T follicular helper cell (primary cell): ENCODE results near the gene DTX1.

Source experiments
- DNase-seq: peaks from one replicate; pipeline ENCODE4 v3.0.0-alpha.2; 2020; ENCODE audit warnings: low read depth

The DTX1 gene

DNA sequence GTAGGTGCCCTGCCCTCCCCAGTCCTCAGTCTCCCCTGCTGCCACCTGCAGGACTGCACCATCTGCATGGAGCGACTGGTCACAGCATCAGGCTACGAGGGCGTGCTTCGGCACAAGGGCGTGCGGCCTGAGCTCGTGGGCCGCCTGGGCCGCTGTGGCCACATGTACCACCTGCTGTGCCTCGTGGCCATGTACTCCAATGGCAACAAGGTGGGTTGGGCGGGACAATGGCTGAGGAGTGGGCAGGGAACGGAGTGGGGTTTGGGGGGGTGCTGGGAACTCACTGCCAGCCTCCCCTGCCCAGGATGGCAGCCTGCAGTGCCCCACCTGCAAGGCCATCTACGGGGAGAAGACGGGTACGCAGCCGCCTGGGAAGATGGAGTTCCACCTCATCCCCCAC is 38.2 kb downstream of the DTX1 start:
- no peak for DNase-seq

DNA sequence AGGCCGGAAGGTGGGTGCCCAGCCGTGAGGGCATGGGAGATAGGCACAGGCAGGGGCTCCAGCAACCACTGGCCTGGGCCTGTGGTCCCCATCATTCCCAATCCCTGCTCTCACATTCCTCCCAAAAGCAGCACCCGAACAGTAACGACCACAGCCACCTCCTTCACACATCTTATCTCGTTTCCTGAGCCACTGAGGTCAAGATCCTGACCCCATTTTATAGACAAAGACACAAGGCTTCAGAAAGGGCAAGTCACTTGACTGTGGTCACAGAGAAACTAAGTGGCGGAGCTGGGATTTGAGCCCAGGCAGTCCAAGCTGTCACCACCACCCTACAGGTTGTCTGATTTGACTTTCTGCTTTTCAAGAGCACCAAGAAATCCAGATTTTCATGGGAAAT is 38.9 kb downstream of the DTX1 start:
- DNase-seq = no peak

DNA sequence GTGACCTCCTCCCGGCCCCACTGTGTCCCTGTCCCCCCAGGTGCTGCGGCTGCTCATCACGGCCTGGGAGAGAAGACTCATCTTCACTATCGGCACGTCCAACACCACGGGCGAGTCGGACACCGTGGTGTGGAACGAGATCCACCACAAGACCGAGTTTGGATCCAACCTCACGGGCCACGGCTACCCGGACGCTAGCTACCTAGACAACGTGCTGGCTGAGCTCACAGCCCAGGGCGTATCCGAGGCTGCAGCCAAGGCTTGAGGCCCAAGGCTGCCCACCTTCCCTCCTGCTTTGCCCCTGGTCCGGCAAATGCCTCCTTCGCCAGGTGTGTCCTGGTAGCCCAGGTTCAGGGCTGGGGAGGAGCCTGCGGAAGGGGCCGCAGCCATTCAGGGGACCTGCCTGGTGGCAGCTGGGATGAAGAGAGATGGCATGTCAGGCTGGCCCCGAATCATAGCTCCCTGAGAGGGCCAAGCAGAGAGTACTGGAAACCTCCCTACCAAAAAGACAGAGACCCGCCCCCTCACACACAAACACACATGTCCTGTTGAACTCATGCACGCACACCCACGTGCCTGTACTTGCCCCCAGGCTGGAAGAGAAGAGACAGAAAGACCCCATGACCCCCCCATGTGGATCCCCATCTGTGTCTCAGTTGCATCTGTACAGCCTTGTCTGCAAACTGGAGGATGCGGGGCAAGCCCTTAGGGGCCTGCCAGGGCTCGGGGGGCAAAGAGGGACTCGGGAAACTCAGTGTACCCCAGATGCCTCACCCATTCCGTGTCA is 40.3 kb downstream of the DTX1 start:
- DNase-seq = no peak

DNA sequence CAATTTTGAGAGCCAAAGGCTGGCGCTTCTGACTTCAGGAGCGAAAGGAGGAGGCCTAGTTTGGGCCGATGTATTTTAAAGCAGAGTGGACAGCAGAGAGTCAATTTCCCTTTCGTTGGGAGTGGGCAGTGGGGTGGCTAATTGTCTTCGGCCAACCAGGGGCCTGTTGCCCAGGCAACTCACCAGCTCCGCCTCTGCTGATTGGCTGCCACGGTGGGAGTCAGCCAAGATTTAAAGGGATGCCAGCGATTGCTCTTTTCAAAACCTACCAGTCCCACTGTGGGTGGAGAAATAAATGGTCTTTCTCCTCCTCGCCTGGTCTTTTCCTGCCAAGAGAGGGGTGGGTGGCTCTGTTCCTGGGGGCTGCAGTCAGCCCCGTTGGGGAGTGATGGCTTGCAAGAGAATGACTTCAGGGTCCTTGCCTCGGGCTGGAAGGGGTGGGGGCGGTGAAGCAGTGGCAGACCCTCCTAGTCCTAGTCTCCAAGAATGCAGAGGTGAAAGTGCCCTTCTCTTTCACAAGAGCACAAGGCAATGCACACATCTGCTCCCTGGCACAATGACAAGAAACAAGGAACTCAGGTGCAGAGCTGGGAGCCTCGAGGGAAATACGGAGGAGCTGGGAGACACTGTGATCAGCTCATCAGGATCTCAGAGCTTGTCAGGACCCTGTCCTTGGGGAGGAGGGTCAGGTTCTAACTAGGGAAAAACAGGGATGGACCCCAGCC is 41.3 kb downstream of the DTX1 start:
- no peak for DNase-seq

DNA sequence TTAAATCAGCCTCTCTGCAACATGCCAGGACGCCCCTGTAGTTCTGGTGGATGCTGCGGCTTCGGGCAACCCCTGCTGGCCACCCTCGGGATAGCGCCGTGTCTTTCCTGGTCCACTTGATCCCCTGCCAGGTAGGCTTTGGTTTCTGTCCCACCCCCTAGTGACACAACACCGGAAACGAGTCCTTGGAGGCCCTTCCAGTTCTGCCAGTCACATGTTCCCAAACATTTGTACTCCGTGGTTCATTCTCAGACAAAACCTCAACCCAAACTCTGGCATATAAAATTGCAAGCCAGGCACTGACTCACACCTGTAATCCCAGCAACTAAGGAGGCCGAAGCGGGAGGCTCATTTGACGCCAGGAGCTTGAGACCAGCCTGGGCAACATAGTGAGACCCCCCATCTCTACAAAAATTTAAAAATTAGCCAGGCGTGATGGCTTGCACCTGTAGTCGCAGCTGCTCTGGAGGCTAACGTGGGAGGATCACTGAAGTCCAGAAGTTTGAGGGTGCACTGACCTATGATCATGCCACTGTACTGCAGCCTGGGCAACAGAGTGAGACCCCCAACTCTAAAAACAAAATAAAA is 42.0 kb downstream of the DTX1 start:
- DNase-seq = peak; percentile 61

DNA sequence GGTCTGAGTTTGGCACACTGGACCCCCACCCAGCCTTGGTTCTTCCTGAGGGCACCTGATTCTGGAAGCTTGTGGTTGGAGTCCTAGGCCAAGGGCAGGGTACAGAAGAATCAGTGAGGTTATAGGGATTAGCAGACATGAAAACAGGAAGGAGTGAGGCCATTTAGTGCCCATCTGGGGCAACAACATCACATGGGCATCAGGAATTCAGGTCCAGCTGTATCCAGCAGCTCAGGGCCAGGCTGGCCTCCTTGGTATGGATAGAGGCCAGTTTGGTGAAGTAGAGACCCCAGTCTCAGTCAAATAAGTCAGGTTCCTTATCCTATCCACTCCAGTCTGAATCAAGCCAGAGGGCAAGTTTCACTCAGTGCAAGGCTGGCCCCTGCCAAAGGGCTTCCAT is 42.8 kb downstream of the DTX1 start:
- no peak for DNase-seq

DNA sequence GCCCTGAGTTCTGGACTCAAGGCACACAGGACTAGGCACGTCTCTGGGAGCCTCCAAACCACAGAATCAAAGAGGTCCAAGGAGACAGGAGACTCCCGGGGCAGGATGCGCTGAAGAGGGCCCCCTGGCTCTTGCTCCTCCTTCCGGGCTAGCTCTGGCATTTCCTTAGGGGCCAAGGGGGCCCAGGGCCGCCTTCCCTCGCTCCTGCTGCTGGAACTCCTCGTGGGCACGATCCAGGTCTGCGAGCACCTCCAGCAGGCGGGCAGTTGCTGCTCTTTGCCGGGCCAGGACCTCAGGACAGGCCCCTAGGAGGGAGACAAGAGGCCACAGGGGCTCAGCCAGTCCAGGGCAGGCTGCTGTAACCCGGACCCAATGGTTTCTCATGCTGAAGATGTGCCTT is 43.2 kb downstream of the DTX1 start:
- DNase-seq = no peak

DNA sequence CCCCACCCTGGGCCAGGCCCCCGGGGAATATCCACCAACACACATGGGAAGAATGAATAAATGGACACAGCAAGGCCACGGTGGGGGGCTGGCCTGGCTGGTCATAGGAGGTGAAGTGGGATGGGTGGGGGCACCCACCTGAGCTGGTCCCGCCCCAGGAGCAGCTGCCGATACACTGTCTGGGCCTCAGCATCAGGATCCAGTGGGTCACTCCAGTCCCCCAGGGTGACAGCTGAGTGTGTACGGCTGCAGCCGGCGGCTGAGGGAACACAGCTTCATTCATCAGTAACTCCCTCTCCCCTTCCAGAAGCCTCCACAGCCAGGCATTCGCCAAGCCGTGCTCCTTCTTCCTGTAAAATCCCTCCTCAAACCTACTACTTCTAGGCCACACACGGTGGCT is 45.2 kb downstream of the DTX1 start:
- DNase-seq = no peak

DNA sequence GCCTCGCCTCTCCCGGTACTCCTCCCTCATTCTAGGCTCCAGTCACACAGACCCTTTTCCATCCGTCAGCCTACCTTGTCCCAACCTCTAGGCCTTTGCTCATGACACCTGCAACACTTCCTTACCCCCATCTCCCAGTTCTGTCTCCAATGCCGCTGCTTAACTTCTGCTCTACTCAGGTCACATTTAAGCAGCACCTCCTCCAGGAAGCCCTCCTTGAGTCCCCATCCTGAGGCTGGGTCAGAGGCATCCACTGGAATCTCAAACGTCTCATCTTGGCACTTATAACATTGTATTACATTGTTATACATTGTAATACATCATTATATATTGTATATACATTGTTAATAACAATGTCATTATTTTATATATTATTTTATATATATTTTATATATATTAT is 46.3 kb downstream of the DTX1 start:
- DNase-seq = no peak

DNA sequence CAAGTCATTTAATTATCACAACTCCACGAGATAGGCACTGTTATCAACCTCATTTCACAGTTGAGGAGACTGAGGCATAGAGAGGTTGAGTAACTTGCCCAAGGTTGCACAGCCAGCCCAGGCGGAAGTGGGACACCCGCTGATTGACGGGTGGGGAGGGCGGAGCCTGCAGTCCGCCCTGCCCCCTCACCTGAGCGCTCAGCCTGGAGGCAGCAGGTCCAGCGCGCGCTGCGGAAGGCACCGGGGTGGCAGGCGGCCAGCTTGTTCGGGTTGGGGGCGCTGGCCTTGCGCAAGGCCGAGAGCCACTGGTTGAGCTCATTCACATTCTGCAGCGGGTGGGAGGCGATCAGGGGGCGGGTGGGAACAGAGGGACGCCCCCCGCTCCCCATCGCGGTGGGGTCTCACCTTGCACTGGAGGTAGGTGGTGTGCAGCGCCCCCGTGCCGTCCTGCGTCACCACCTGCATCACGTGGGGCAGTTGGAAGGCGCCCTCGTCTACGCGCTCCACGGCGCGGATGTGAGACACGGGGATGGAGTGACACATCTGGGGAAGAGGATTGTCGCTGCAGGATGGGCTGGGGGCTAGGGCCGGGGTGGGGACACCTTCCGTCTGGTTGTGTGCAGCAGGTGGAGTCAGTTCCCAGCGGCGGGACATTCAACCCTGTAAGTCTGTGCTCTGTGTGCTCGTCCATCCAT is 47.4 kb downstream of the DTX1 start:
- DNase-seq = peak; percentile 69

DNA sequence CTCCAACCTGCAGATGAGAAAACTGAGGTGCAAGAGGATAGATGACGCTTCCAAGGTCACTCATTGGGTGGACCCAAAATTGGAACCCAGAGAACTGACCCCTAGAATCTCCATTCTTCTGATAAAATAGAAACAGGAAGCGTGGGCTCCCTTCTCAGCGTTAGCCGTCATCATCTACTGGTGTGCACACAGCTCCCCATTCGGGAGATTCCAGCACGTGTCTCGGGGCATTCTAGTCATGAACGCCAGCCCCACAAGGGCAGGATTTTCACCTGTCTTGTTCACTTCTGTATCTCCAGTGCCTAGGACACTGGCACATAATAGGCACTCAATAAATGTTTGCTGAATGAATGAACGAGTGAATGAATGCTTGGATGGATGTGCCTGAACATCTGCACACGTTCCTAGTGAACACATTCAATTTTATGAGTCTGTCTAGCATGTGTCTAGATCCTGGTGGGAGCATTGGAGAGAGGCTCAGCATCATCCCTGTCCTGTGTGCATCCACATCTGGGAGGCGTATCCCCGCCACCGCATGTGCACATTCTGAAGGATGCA is 48.5 kb downstream of the DTX1 start:
- no peak for DNase-seq

DNA sequence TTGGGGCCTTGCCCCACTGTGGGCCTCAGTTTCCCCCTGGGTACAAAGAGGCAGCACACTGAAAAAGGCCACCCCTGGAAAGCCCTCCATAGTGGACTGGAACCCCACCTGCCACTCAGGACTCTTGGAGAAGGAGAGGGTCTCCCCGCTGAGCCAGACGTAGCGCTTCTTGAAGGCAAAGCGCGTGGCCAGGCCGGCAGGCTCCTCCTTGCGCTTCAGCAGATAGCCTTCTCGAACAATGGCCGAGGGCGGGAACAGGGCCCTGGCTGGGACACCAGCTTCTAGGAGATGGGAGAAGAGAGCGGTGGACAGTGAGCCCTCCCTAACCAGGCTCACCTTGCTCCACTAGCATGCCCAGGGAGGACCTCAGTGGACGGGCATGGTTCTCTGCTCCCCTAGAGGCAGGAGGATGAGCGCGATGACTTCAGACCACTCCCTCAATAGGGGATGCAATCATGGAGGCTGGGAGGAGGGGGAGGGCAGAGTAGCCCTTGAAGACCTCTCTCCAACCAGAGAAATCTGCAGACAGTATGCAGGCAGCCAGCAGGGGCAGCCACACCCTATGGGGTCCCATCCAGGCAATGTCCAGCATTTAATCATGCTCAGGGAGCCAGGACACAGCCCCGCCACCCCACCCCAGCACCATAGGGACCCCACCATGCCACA is 49.2 kb downstream of the DTX1 start:
- no peak for DNase-seq

DNA sequence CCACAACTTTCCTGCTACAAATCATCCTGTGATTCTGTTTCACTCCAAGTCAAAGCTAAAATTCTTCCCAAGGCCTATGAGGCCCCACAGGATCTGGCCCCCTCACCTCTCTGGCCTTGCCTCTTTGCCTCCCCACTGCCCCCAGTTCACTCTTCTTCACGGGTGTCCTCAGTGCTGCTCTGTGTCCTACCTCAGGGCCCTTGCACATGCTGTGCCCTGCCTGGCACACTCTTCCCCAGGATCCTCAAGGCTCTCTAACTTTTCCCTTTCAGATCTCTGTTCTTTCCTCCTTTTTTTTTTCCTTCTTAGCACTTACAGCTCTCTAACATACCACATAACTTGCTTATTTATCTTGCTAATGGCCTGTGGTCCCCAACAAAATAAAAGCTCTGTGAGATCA is 49.8 kb downstream of the DTX1 start:
- DNase-seq = no peak

DNA sequence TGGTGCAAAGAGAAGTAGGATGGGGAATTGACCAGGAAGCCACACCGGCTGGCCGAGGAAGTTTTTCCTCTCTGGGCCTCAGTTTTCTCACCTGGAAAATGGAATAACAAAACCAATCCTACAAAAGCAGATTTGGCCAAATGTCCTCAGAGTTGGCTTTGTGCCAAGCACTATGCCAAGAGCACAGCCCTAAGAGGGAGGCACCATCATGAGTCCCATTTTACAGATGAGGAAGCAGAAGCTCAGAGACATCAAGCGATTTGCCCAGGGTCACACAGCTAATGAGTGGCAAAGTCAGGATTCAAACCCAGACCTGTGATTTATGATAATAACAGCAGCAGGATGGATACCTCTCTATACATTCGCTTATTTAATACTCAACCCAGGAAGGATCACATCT is 51.8 kb downstream of the DTX1 start:
- DNase-seq = no peak

DNA sequence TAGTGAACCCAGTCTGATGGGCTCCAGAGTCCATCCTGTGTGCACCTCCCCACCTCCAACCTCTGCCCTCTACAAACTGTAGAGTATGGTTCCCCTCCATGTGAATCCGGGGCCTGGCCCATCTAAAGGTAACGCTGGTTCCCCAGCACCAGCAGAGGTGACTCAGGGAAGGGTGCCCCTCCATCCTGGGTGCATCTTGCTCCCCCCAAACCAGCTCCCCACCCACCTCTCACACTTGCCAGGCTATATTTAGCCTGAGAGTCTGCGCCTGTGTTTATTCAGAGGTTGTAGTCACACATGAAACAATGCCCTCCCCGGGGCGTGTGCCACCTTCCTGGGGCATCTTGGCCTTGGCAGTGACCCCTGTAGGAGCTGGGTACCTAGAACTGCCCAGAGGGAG is 52.8 kb downstream of the DTX1 start:
- no peak for DNase-seq

DNA sequence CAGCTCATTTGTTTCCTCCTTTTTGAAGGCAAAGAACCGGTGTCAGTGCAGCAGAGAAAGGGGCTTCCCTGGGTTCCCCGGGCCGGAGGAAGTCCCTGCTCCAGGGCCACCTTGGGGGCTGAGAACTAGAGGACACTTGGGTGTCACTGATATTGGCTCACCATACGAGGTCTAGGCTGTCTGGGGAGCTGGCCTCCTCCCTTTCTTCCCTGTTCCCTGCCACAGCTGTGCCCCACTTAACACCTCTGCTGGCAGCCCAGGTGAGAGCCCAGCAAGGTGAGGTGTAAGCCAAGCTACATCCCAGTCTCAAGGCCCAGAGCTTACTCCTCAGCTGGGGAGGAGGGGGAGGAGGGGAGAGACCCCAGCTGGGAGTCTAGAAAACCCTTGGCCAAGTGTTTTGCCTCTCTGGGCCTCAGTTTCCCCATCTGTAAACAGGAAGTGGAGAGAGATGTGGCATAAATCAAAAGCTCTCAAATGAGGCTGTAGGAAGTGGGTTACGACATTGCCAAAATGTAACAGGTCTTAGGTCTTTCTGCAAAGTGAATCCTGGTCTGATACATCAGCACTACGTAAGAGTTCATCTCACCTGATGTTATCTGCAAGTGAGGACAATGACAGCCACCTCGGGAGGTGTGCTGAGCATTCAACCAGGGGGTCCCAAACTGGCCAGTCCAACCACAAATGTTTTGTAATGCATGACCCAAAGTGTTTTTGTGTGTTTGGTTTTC is 53.5 kb downstream of the DTX1 start:
- no peak for DNase-seq

DNA sequence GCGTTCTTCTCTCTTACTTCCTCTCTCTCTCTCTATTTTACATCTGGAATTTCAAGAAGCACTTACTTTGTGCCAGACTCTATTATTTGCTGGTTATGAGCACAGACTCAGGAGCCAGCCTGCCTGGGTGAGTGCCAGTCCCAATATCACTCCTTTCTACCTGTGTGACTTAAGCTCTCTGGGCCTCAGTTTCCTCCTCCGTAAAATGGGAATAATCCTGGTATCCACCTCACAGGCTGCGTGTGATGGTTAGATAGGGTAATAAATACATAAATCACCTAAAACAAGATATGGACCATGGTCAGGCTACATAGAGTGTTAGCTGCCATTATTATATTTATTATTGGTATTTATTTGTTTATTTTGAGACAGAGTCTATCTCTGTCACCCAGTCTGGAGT is 54.7 kb downstream of the DTX1 start:
- no peak for DNase-seq

DNA sequence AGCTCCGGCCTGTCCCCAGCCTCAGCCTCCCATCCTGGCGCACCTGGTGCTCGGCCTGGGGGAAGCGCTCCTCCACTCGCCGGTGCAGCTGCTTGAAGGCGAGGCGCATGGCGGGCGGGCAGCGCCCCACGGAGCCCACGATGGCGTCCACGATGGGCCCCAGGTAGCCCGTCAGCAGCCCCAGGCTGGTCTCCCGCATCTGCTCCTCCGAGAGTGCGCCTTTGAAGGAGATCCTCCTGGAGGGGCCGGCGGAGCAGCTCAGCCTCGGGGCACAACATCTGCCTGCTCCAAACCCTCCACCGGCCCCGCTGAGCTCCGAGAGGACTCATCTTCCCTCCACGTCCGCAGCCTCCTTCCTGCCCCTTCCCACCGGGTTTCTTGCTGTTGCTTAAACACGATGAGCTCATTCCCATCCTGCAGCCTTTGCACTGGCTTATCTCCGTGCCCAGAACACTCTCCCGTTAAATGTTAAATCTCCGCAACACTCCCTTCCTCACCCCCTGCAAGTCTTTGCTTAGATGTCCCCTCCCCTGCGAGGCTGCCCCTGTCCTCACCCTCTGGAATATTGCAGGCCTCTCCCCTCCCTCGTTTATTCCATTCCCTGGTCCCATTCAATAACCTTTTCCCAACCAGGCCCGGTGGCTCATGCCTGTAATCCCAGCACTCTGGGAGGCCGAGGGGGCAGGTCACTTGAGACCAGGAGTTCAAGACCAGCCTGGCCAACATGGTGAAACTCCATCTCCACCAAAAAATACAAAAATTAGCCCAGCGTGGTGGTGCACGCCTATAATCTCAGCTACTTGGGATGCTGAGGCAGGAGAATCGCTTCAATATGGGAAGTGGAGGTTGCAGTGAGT is 55.7 kb downstream of the DTX1 start:
- DNase-seq = no peak

DNA sequence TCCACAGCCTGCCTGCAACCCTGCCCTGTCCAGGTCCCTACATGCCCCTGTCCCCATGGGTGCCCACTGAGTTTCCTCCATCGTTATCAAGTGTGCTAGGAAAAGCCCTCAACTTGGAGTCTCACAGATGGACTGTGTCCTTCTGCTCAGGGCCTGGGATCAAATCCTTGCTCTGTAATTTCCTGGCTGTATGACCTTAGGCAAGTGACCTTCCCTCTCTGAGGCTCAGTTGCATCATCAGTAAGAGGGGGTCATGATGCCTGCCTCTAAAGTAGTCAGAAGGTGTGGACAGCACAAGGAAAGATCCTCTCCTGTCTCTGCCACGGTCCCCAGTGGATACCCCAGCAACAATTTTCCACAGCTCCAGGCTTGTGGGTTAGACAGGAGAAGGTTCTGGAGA is 56.9 kb downstream of the DTX1 start:
- no peak for DNase-seq
